MM.1S (cell line): ENCODE measurements around the gene MAN1C1.

Experiments
- CTCF ChIP-seq: fragments of 300-600 bp; sonication (generic); IDR thresholded peaks from 2 replicates; pipeline ENCODE4 v1.5.1; 2016; ENCODE audit warnings: antibody characterized with exemption, low read length, mixed read lengths
- EZH2 ChIP-seq: fragments of 300-600 bp; sonication (generic); optimal IDR thresholded peaks from 2 replicates; pipeline ENCODE3; 2017; ENCODE audit warnings: low read depth, mild to moderate bottlenecking, antibody characterized with exemption, low read length, mixed read lengths
- EZH2phosphoT487 ChIP-seq: fragments of 300-600 bp; sonication (generic); IDR thresholded peaks from 2 replicates; pipeline ENCODE4 v1.6.1; 2018; ENCODE audit warnings: antibody characterized with exemption, low read length

DNA sequence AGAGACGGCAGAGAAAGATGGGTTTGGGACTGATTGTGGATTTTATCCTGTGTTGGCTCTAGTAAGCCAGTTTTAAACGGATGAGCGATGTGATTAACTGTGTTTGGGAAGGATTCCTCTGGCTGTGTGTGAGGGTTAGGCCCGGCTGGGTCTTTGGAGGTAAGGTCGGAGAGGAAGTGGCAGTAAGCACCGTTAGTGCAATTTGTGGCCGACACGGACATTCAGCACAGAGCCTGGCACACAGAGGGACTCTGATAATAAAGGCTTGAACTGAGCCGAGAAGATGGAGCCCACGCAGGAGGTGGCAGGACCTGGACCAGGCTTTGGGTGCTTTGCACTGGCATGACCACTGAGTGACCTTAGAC lies 204.5 kb downstream of the MAN1C1 start:
- TF ChIP-seq EZH2 = no peak
- no peak for TF ChIP-seq CTCF
- no peak for TF ChIP-seq EZH2phosphoT487
